ENCODE data around the gene TTC7B.

DNA sequence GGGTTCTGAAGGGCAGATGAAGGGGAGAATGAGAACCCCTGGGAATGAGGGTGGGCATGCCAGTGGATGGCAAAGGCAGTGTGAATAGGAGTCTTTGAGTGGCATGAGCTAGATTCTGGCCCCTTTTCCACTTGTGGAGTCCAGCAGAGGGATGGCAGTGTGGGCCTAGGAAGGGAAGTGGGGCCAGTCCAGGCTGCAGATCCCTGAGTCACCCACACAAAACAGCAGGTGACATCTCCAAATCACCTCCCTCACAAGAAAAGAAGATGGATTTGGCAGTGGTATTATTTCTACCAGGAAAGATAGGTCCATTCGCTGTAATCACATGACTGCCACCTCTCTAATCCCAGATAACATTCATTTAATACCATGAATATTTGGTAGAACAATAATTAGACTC, 151.3 kb downstream of the TTC7B start:
- TF ChIP-seq, protein P1, sequence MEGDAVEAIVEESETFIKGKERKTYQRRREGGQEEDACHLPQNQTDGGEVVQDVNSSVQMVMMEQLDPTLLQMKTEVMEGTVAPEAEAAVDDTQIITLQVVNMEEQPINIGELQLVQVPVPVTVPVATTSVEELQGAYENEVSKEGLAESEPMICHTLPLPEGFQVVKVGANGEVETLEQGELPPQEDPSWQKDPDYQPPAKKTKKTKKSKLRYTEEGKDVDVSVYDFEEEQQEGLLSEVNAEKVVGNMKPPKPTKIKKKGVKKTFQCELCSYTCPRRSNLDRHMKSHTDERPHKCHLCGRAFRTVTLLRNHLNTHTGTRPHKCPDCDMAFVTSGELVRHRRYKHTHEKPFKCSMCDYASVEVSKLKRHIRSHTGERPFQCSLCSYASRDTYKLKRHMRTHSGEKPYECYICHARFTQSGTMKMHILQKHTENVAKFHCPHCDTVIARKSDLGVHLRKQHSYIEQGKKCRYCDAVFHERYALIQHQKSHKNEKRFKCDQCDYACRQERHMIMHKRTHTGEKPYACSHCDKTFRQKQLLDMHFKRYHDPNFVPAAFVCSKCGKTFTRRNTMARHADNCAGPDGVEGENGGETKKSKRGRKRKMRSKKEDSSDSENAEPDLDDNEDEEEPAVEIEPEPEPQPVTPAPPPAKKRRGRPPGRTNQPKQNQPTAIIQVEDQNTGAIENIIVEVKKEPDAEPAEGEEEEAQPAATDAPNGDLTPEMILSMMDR (conservative IDR thresholded peaks at IDR 0.05 in 1 of 2, IDR thresholded peaks at IDR 0.05 in 1 of 2; ENCODE audit: low read depth in 1 of 2, low read length in 2 of 2), result no peak
- no peak for TF ChIP-seq EZH2 (IDR thresholded peaks at IDR 0.05; ENCODE audit: low read length, missing control alignments)

Data from fibroblast of lung (primary cell).